A549 (cell line): ENCODE data around the gene KARS1.

ENCODE experiments used
- CHD4 ChIP-seq: fragments of 200-600 bp; sonication (generic); IDR thresholded peaks from 2 replicates; pipeline ENCODE4 v1.6.1; 2016; ENCODE audit warnings: antibody characterized with exemption, mild to moderate bottlenecking, borderline replicate concordance
- EP300 ChIP-seq, 2 experiments: fragments of >200 bp; sonication (Bioruptor Twin); formaldehyde crosslinking; IDR thresholded peaks; 2 replicates in 1 of 2; 3 replicates in 1 of 2; pipeline ENCODE4 v1.6.1; 2016 to 2017
- HOXB13 ChIP-seq: fragments of 250-450 bp; sonication (Bioruptor Pico); IDR thresholded peaks from 2 replicates; pipeline ENCODE4 v1.5.0; 2020; ENCODE audit warnings: low read depth, mild to moderate bottlenecking, moderate library complexity

- TF ChIP-seq CHD4 (no peak), HOXB13 (CRISPR knock-in tag) (no peak), EP300 (IDR thresholded peaks at IDR 0.05) (no peak)
Observed at GRCh38 chr16:75687361-75687760, 39.9 kb upstream of the KARS1 start.
